HL-60 (cell line): ENCODE results near the gene TRIM9.

Experiments
- DNase-seq, 2 experiments: peaks; one replicate each; pipeline ENCODE4 v3.0.0-alpha.2; 2010 to 2020; ENCODE audit warnings: low read depth in 1 of 2, low spot score in 1 of 2
- H3K27ac ChIP-seq: fragments of 250-450 bp; sonication (Bioruptor Pico); replicated peaks from 2 replicates; pipeline ENCODE4 v1.5.1; 2020; ENCODE audit warnings: mild to moderate bottlenecking, moderate library complexity
- H3K27me3 ChIP-seq: fragments of 250-450 bp; sonication (Bioruptor Pico); 2 replicates; pipeline ENCODE4 v1.5.1; 2021; ENCODE audit warnings: mild to moderate bottlenecking, moderate library complexity; ENCODE audit not compliant: insufficient read depth, poor library complexity, severe bottlenecking
- H3K4me3 ChIP-seq: replicated peaks from 2 replicates; pipeline ENCODE4 v1.5.1; 2011; ENCODE audit warnings: mild to moderate bottlenecking, control low read depth, low read length; ENCODE audit not compliant: insufficient read depth
- GABPA ChIP-seq: IDR thresholded peaks from 2 replicates; pipeline ENCODE4 v1.6.1; 2012; ENCODE audit warnings: low read depth
- POLR2AphosphoS5 ChIP-seq: IDR thresholded peaks from 2 replicates; pipeline ENCODE4 v1.6.1; 2012; ENCODE audit warnings: low read depth
- REST ChIP-seq: IDR thresholded peaks from 2 replicates; pipeline ENCODE4 v1.6.1; 2012; ENCODE audit warnings: low read depth; ENCODE audit not compliant: insufficient replicate concordance
- SPI1 ChIP-seq: IDR thresholded peaks from 2 replicates; pipeline ENCODE4 v1.6.1; 2012; ENCODE audit warnings: low read depth, mild to moderate bottlenecking, borderline replicate concordance
- TF ChIP-seq, protein P1 (sequence below): IDR thresholded peaks from one replicate; pipeline ENCODE4 v1.5.1; 2011; ENCODE audit warnings: low read length, control low read depth, inconsistent platforms; ENCODE audit not compliant: insufficient read depth

The TRIM9 gene

GRCh38 chr14:51058382-51058781 lies 36.5 kb downstream of the TRIM9 start:
- TF ChIP-seq POLR2AphosphoS5: no peak
- no peak for TF ChIP-seq REST
- TF ChIP-seq, protein P1, sequence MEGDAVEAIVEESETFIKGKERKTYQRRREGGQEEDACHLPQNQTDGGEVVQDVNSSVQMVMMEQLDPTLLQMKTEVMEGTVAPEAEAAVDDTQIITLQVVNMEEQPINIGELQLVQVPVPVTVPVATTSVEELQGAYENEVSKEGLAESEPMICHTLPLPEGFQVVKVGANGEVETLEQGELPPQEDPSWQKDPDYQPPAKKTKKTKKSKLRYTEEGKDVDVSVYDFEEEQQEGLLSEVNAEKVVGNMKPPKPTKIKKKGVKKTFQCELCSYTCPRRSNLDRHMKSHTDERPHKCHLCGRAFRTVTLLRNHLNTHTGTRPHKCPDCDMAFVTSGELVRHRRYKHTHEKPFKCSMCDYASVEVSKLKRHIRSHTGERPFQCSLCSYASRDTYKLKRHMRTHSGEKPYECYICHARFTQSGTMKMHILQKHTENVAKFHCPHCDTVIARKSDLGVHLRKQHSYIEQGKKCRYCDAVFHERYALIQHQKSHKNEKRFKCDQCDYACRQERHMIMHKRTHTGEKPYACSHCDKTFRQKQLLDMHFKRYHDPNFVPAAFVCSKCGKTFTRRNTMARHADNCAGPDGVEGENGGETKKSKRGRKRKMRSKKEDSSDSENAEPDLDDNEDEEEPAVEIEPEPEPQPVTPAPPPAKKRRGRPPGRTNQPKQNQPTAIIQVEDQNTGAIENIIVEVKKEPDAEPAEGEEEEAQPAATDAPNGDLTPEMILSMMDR: no peak
- TF ChIP-seq SPI1: no peak
- no peak for TF ChIP-seq GABPA
- H3K4me3 ChIP-seq: no peak overlapping the region
- no peak for DNase-seq
- H3K27me3 ChIP-seq: no peaks in the 10 kb centered on the region
- H3K27ac ChIP-seq: no peak overlapping the region

DNA sequence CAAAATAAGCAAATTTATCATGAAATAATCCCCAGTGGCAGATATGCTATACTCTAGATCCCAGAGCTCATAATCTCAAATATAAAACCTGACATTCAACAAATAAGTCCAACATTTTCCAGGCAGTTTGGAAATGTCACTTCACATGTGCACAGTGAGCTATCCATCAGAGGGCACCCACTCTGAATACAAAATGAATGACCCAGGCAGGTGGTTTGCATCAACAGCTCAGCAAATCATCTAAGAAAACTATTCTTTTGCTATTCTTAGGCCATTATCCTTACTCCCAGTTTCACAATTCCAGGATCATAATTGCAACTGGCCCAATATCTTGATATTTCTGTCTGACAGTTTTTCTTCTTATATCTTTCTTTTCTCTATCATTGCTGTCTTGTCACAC lies 38.5 kb downstream of the TRIM9 start:
- no peak overlapping the region for H3K4me3 ChIP-seq
- no peak overlapping the region for H3K27ac ChIP-seq
- TF ChIP-seq, protein P1: no peak
- TF ChIP-seq GABPA: no peak
- TF ChIP-seq POLR2AphosphoS5: no peak
- no peak for TF ChIP-seq REST
- no peak for TF ChIP-seq SPI1
- no peaks in the 10 kb centered on the region for H3K27me3 ChIP-seq
- DNase-seq: no peak

- Histone ChIP-seq H3K27me3 (no peaks in the 10 kb centered on the region), H3K4me3 (no peak overlapping the region), H3K27ac (no peak overlapping the region)
- no peak for TF ChIP-seq POLR2AphosphoS5
- no peak for TF ChIP-seq SPI1
- no peak for TF ChIP-seq REST
- TF ChIP-seq GABPA: no peak
- TF ChIP-seq, protein P1: no peak
- no peak for DNase-seq
Measured at GRCh38 chr14:51053157-51053556, 41.7 kb downstream of the TRIM9 start.
